CD4-positive, alpha-beta T cell treated with Interleukin-4 for 1 hour (primary cell): ENCODE measurements around the gene FAM162A.
"Not testable (repeated sequence)": the region's sequence is repeated elsewhere in the genome, so short reads cannot be mapped to it uniquely, and the experiment has no call there.

Experiments
- DNase-seq, 2 donors: peaks; one replicate each; pipeline ENCODE4 v3.0.0-alpha.2; 2020 to 2022

The FAM162A gene

GRCh38 chr3:122383771-122384697 is at the start of gene FAM162A:
FAM162A (plus strand) TSS chr3:122384182; CDS start chr3:122384266, 84 bp downstream.
- peak; percentile 91 to 93 for DNase-seq

GRCh38 chr3:122342803-122343202 is 41.2 kb upstream of the FAM162A start:
- no peak for DNase-seq

- no peak for DNase-seq
These were observed 40.3 kb upstream of the FAM162A start for GRCh38 chr3:122343654-122344053.

- no peak for DNase-seq
These were observed 34.8 kb upstream of the FAM162A start for GRCh38 chr3:122349171-122349570.

GRCh38 chr3:122350814-122351418 is 33.1 kb upstream of the FAM162A start:
- no peak for DNase-seq

GRCh38 chr3:122351612-122352011 is 32.4 kb upstream of the FAM162A start:
- no peak for DNase-seq

- no peak for DNase-seq
These were observed 30.8 kb upstream of the FAM162A start for GRCh38 chr3:122353215-122353614.

- no peak for DNase-seq
These were observed 30.0 kb upstream of the FAM162A start for GRCh38 chr3:122353893-122354401.

GRCh38 chr3:122355612-122356011 is 28.4 kb upstream of the FAM162A start:
- no peak for DNase-seq

- DNase-seq, result peak; percentile 31 to 34
These were observed 27.6 kb upstream of the FAM162A start for GRCh38 chr3:122356402-122356801.

GRCh38 chr3:122357828-122358702 is 25.9 kb upstream of the FAM162A start:
- DNase-seq, result no peak

- no peak for DNase-seq
These were observed 25.3 kb upstream of the FAM162A start for GRCh38 chr3:122358703-122359032.

- no peak for DNase-seq
These were observed 22.0 kb upstream of the FAM162A start for GRCh38 chr3:122362026-122362425.

GRCh38 chr3:122364490-122364889 is 19.5 kb upstream of the FAM162A start:
- no peak for DNase-seq

- no peak for DNase-seq
These were observed 18.9 kb upstream of the FAM162A start for GRCh38 chr3:122365073-122365472.

- DNase-seq, result not testable (repeated sequence)
These were observed 18.2 kb upstream of the FAM162A start for GRCh38 chr3:122365582-122366378.

- DNase-seq, result no peak
These were observed 17.6 kb upstream of the FAM162A start for GRCh38 chr3:122366379-122366749.

- DNase-seq, result no peak
These were observed 9.9 kb upstream of the FAM162A start for GRCh38 chr3:122374034-122374433.

- no peak for DNase-seq
These were observed 6.0 kb upstream of the FAM162A start for GRCh38 chr3:122377975-122378374.

- DNase-seq, result peak; percentile 83 to 87
These were observed 905 bp upstream of the FAM162A start, which contains the start of gene MIX23 for GRCh38 chr3:122382888-122383666. MIX23 (minus strand) TSS chr3:122383231; CDS start chr3:122383224, 7 bp downstream.

GRCh38 chr3:122387709-122388108 is 3.7 kb downstream of the FAM162A start:
- no peak for DNase-seq
